ENCODE data around the gene TLE2.

GRCh38 chr19:3017923-3018322 is 11.2 kb downstream of the TLE2 start:
- TF ChIP-seq POLR2A (IDR thresholded peaks at IDR 0.05) (no peak), CTCF (IDR thresholded peaks at IDR 0.05) (no peak)

Data from testis (tissue), 2 donors.